Astrocyte (in vitro differentiated cells and primary cell): ENCODE data around the gene ALDH1B1. TPM values are rescaled to one million over a fixed set of nuclear protein-coding genes. Genes with fewer than 3 reads are reported as not detected.

Experiments
- DNase-seq: peaks from one replicate; pipeline ENCODE4 v3.0.0-alpha.2; 2010; ENCODE audit warnings: low read depth
- FAIRE-seq: peaks from 2 replicates; lab custom pipeline; 2011; peaks lifted over from hg19 to GRCh38; lab: Jason Lieb, UNC
- H2AFZ ChIP-seq: 2 replicates; pipeline ENCODE4 v1.6.0; 2012; ENCODE audit warnings: low read depth, low read length, inconsistent platforms
- H3K27ac ChIP-seq: 2 replicates; pipeline ENCODE4 v1.5.1; 2011; ENCODE audit warnings: low read depth, low read length, inconsistent platforms
- H3K27me3 ChIP-seq: 2 replicates; pipeline ENCODE4 v1.6.0; 2011; ENCODE audit warnings: low read length, inconsistent platforms; ENCODE audit not compliant: insufficient read depth
- H3K36me3 ChIP-seq: 2 replicates; pipeline ENCODE4 v1.5.1; 2011; ENCODE audit warnings: low read length, inconsistent platforms; ENCODE audit not compliant: insufficient read depth
- H3K4me1 ChIP-seq: 2 replicates; pipeline ENCODE4 v1.5.1; 2011; ENCODE audit warnings: low read length, inconsistent platforms; ENCODE audit not compliant: insufficient read depth
- H3K4me2 ChIP-seq: 2 replicates; pipeline ENCODE4 v1.6.0; 2012; ENCODE audit warnings: low read length, inconsistent platforms
- H3K4me3 ChIP-seq: 2 replicates; pipeline ENCODE4 v1.5.1; 2011; ENCODE audit warnings: low read depth, mild to moderate bottlenecking, low read length, inconsistent platforms; ENCODE audit not compliant: insufficient read depth
- H3K79me2 ChIP-seq: 2 replicates; pipeline ENCODE4 v1.6.0; 2012; ENCODE audit warnings: mild to moderate bottlenecking, low read length, inconsistent platforms; ENCODE audit not compliant: insufficient read depth
- H3K9ac ChIP-seq: 2 replicates; pipeline ENCODE4 v1.6.0; 2012; ENCODE audit warnings: mild to moderate bottlenecking, low read length, inconsistent platforms
- H3K9me3 ChIP-seq: 2 replicates; pipeline ENCODE4 v1.5.1; 2012; ENCODE audit warnings: low read depth, mild to moderate bottlenecking, low read length, inconsistent platforms; ENCODE audit not compliant: insufficient read depth
- H4K20me1 ChIP-seq: 2 replicates; pipeline ENCODE4 v1.6.0; 2012; ENCODE audit warnings: low read length, inconsistent platforms; ENCODE audit not compliant: insufficient read depth
- H3K27ac Mint-ChIP-seq: one replicate; pipeline ENCODE4 v1.8.0; 2021; ENCODE audit warnings: mild to moderate bottlenecking, mixed read lengths; ENCODE audit not compliant: unreplicated experiment
- H3K27me3 Mint-ChIP-seq: one replicate; pipeline ENCODE4 v1.8.0; 2021; ENCODE audit warnings: low read depth, mixed read lengths; ENCODE audit not compliant: unreplicated experiment
- H3K36me3 Mint-ChIP-seq: one replicate; pipeline ENCODE4 v1.8.0; 2021; ENCODE audit warnings: low read depth, mixed read lengths; ENCODE audit not compliant: unreplicated experiment
- H3K4me1 Mint-ChIP-seq: one replicate; pipeline ENCODE4 v1.8.0; 2021; ENCODE audit warnings: low read depth, mixed read lengths; ENCODE audit not compliant: unreplicated experiment
- H3K4me3 Mint-ChIP-seq: one replicate; pipeline ENCODE4 v1.8.0; 2021; ENCODE audit warnings: mild to moderate bottlenecking, moderate library complexity, mixed read lengths; ENCODE audit not compliant: unreplicated experiment
- H3K9me3 Mint-ChIP-seq: one replicate; pipeline ENCODE4 v1.8.0; 2021; ENCODE audit warnings: mild to moderate bottlenecking, mixed read lengths; ENCODE audit not compliant: unreplicated experiment
- CTCF ChIP-seq: IDR thresholded peaks from 2 replicates; pipeline ENCODE4 v1.5.1; 2011; ENCODE audit warnings: low read depth, mild to moderate bottlenecking, inconsistent platforms, low read length, moderate library complexity; ENCODE audit not compliant: insufficient read depth
- EZH2 ChIP-seq: IDR thresholded peaks from 2 replicates; pipeline ENCODE4 v1.6.1; 2012; ENCODE audit warnings: mild to moderate bottlenecking, low read length, inconsistent platforms; ENCODE audit not compliant: insufficient read depth
- total RNA-seq: library from RNA; stranded (reverse); gene quantifications from 2 replicates; pipeline ENCODE4 v1.2.1, GENCODE V29; 2021

Gene ALDH1B1
- total RNA-seq, 1 donor from 2014 or later, result 124 TPM

GRCh38 chr9:38391278-38392118, 1.0 kb upstream of the ALDH1B1 start:
- DNase-seq, result no peak
- Mint-ChIP-seq H3K27me3 (no peaks in the 10 kb centered on the region), H3K4me3 (peak overlapping the region; percentile 93), H3K27ac (peak overlapping the region; percentile 72), H3K9me3 (peaks cover 3% of the 10 kb centered on the region), H3K4me1 (peaks cover 39% of the 10 kb centered on the region), H3K36me3 (peaks cover 17% of the 10 kb centered on the region)
- peaks cover 10% of the 10 kb centered on the region for H3K36me3 ChIP-seq
- peak overlapping the region; percentile 98 for H3K4me2 ChIP-seq
- H3K9me3 ChIP-seq, result no peaks in the 10 kb centered on the region
- no peak overlapping the region for H3K9ac ChIP-seq
- no peak overlapping the region for H2AFZ ChIP-seq
- H4K20me1 ChIP-seq, result peaks cover 21% of the 10 kb centered on the region
- TF ChIP-seq CTCF (no peak), EZH2 (no peak)
- no peak overlapping the region for H3K27ac ChIP-seq
- peaks cover 40% of the 10 kb centered on the region for H3K79me2 ChIP-seq
- FAIRE-seq, result no peak
- no peaks in the 10 kb centered on the region for H3K27me3 ChIP-seq
- peak overlapping the region; percentile 90 for H3K4me3 ChIP-seq
- H3K4me1 ChIP-seq, result peaks cover 12% of the 10 kb centered on the region

- peaks cover 36% of the 10 kb centered on the region for H4K20me1 ChIP-seq
- peak overlapping the region; percentile 75 for H3K27ac ChIP-seq
- peak overlapping the region; percentile 90 for H3K4me3 ChIP-seq
- Mint-ChIP-seq H3K27me3 (no peaks in the 10 kb centered on the region), H3K4me3 (peak overlapping the region; percentile 93), H3K36me3 (peaks cover 29% of the 10 kb centered on the region), H3K9me3 (no peaks in the 10 kb centered on the region), H3K4me1 (peaks cover 39% of the 10 kb centered on the region), H3K27ac (peak overlapping the region; percentile 84)
- FAIRE-seq (no peak), DNase-seq (no peak)
- peaks cover 15% of the 10 kb centered on the region for H3K4me1 ChIP-seq
- peak overlapping the region; percentile 98 for H3K4me2 ChIP-seq
- H2AFZ ChIP-seq, result peak overlapping the region; percentile 96
- peak overlapping the region; percentile 92 for H3K9ac ChIP-seq
- H3K9me3 ChIP-seq, result no peaks in the 10 kb centered on the region
- TF ChIP-seq CTCF (no peak), EZH2 (no peak)
- peaks cover 21% of the 10 kb centered on the region for H3K36me3 ChIP-seq
- H3K27me3 ChIP-seq, result no peaks in the 10 kb centered on the region
- peaks cover 52% of the 10 kb centered on the region for H3K79me2 ChIP-seq
Measured at GRCh38 chr9:38393128-38393796, 760 bp downstream of the ALDH1B1 start.
